Neural cell (in vitro differentiated cells): Measurements from ENCODE around the gene KRTAP4-4.

Experiments
- REST ChIP-seq: IDR thresholded peaks from 2 replicates; pipeline ENCODE4 v1.6.1; 2012; ENCODE audit warnings: borderline replicate concordance
- TAF1 ChIP-seq: IDR thresholded peaks from 2 replicates; pipeline ENCODE4 v1.6.1; 2012; ENCODE audit warnings: low read depth

GRCh38 chr17:41184480-41184961 lies 24.0 kb upstream of the KRTAP4-4 start, which contains the start of gene KRTAP4-1:
- no peak for TF ChIP-seq REST
- TF ChIP-seq TAF1: no peak
